ENCODE results near the gene ELOB.

GRCh38 chr16:2756288-2757015 is 20.6 kb downstream of the ELOB start:
- TF ChIP-seq CTCF (IDR thresholded peaks at IDR 0.05), result no peak
- TF ChIP-seq POLR2A (IDR thresholded peaks at IDR 0.05), result no peak

All from testis (tissue), 2 donors.